SKM-1 treated with dmso at 0.1 percent for 144 hours (cell line): ENCODE data around the gene SYT1.

Experiments used
- DNase-seq: peaks from one replicate; lab custom pipeline; 2025; ENCODE audit not compliant: unreplicated experiment; lab: John Stamatoyannopoulos, UW

Gene SYT1

GRCh38 chr12:79329933-79330332 lies 465.4 kb downstream of the SYT1 start:
- DNase-seq, result no peak

- DNase-seq, result no peak
Measured at GRCh38 chr12:79331870-79332269, 467.3 kb downstream of the SYT1 start.

DNA sequence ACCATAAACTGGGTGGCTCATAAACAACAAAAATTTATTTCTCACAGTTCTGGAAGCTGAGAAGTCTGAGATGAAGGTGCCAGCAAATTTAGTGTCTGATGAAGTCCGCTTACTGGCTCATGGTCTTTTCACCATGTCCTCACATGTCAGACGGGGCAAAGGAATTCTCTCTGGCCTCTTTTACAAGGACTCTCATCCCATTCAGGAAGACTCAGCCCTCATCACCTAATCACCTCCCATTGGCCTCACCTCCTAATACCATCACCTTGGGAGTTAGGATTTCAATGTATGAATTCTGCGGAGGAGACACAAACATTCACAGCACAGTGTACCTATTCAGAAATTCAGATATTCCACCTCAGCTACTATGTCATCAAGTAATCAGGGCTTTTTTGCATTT lies 468.6 kb downstream of the SYT1 start:
- no peak for DNase-seq

GRCh38 chr12:79337662-79338290 lies 473.2 kb downstream of the SYT1 start:
- DNase-seq, result no peak

GRCh38 chr12:79344855-79345847 lies 480.6 kb downstream of the SYT1 start:
- DNase-seq, result no peak

DNA sequence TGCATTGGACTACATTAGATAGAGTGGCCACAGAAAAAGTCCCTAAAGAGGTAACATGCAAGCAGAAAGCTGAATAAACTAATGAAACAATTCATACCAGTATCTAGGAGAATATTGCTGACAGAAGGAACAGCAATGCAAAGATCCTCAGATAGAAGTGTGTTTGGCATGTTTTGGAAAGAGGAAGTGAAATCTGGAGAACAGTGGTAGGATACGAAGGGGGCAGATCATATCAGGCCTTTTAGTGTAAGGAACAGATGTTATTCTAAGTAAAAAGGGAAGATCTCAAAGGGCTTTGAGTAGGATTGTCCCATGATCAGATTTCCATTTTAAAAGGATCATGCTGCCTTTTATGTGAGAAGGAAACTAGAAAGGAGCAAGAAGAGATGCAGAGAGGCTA lies 483.3 kb downstream of the SYT1 start:
- peak; percentile 29 for DNase-seq

GRCh38 chr12:79351251-79351650 lies 486.7 kb downstream of the SYT1 start:
- no peak for DNase-seq

GRCh38 chr12:79356216-79356615 lies 491.6 kb downstream of the SYT1 start:
- DNase-seq, result no peak

DNA sequence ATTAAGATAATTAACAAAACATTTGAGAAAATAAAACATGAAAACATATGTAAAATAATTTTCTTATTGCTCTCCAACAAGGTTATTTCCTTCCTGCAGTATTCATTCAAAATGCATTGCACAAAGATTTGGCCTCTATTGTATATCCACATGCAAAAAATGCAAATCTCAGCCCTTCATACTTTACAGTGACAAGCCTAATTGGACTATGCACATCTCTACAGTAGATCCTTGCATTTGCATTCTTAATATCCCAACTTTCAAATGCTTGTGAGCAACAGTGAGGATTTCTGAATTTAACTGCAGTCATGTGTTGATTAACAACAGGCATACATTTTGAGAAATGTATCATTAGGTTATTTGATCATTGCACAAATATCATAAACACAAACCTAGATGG lies 492.5 kb downstream of the SYT1 start:
- DNase-seq, result no peak

- peak; percentile 28 for DNase-seq
Measured at GRCh38 chr12:79358716-79359300, 494.2 kb downstream of the SYT1 start.

DNA sequence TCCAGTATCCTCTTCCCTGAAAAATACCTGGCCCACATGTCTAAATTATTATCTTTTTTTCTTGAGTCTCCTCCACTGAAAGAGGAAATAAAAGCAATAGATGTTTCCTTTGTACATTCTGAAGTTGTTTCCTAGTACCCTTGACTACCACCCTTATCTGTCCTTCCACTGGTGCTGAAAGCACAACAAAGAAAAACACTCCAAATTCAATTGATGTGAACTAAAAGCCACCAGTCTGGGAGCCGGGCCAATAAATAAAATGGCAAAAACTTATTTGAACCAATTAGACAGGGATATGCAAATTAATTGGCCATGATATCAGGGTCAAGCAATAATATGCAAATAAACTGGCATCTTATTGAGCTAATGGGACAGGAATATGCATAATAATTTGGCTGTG lies 495.7 kb downstream of the SYT1 start:
- DNase-seq, result no peak

GRCh38 chr12:79360936-79361335 lies 496.4 kb downstream of the SYT1 start:
- no peak for DNase-seq

- DNase-seq, result no peak
Measured at GRCh38 chr12:79364197-79364596, 499.6 kb downstream of the SYT1 start.

DNA sequence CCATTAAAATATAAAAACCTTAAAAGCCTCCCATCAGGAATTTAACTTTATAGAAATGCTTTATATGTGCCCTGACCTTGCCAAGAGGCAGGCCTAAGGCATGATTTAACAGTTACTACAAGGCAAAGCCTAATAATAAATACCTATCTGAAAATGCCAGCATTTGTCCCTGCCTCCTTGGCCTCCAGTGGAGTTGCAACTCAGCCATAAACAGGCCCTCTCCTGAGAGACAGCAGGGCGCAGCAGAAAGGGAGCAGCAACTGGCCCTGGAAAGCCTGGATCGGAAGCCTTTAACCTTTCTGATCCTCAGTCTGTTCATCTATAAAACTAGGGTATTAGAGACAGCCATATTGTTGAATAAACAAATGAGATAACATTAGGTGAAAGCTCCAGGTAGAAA lies 501.8 kb downstream of the SYT1 start:
- DNase-seq, result no peak

DNA sequence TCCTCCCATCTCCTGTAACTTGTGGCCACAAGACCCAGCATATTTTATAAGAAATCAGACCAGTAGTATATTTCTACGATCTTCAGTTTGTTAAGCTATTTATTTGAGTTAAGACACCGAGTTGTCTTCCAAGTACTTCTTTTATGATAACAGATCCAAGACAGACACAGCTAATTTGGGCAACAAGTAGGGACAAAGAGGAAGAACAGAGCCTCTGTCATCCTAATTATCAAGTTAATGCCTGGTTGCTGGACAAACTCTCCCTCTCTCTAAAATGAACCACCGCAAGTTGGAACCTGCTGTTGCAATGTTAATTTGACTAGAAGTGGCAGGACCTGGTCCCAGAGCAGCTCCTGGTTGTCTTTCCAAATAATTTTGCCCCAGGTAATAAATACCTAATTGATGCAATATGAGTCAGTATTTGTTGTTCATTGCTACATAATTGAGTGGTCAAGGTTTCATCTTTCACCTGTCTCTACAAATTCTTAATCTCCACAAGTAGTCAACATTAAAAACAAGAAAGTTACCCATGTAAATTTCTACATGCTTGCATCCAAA lies 502.5 kb downstream of the SYT1 start:
- no peak for DNase-seq

DNA sequence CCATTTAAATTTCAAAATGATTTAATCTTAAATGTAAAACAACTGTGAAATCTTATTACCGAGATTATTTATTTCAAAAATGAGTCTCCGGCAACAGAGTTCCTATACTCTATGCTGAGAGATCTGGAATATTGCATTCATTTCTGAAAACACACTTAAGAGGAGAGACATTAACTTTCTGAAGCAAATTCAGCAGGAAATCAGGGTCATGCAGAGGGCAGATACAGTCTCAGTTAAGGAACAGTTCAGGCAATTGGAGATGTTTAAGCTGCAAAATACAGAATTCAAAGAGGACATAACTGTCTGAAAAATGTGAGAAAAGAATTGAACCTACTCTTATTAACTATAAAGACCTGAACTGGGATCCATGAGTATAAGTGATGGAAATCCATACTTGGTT lies 505.4 kb downstream of the SYT1 start:
- no peak for DNase-seq

- DNase-seq, result no peak
Measured at GRCh38 chr12:79371226-79371625, 506.7 kb downstream of the SYT1 start.

- no peak for DNase-seq
Measured at GRCh38 chr12:79373896-79374499, 509.4 kb downstream of the SYT1 start.

DNA sequence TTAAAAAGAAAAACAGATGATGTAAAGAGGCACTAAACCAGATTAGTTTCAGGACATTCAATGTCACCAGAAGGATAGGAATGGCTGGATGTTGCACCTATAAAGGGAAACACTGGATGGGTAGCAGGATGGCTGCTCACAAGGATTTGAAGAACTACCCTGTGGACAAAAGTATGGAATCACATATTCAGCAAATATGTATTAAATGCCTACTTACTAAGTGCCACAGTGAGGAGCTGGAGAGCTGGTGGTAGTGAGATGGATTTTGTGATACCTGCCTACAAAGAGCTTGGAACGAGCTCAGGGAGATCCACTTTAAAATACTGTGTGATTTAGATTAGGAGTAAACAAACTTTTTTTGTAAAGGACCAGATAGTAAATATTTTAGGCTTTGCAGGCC lies 510.0 kb downstream of the SYT1 start:
- no peak for DNase-seq

DNA sequence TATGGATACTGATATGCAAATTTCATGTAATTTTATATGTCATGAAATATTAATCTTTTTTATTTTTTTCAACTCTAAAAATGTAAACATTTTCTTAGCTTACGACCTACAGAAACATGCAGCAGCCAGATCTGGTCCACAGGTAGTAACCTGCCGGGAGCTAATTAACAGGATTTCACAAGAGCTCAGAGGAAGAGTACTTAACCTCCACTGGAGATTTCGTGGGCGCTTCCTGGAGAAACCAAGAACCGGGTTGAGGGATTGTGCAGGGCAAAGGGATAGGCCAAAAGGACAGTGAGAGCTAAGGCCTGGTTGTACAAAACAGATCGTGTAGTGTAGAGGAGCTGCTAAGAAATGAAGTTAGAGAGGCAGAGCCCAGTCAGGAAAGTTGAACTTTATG lies 510.5 kb downstream of the SYT1 start:
- DNase-seq, result no peak

DNA sequence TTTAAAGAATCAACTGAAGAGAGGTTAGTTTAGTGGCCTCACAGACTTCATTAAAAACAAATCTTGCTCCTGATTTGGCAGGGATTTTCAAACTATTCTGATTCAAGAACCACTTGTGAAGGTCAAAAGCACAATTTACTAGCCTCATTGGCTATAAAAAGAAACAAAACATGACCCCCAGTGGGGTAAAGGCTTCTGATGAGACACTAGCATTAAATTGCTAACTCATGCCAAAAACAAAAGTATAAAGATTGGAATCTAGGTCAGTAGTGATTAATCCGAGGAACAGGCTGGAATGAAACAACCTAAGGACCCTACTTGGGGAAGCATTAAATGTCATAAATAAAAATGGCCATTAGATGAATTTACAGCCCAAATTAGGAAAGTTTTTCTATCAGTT lies 513.9 kb downstream of the SYT1 start:
- no peak for DNase-seq
